Neural progenitor cell (in vitro differentiated cells): ENCODE results near the gene PCSK5. TPM values are rescaled to one million over a fixed set of nuclear protein-coding genes. Genes with fewer than 3 reads are reported as not detected.

ENCODE experiments used
- DNase-seq: peaks from one replicate; pipeline ENCODE4 v3.0.0-alpha.2; 2016; ENCODE audit warnings: low spot score
- H2AFZ ChIP-seq: fragments of 200-600 bp; sonication (generic); replicated peaks from 2 replicates; pipeline ENCODE4 v1.6.1; 2016; ENCODE audit warnings: antibody characterized with exemption
- H3F3A ChIP-seq: fragments of 200-600 bp; sonication (generic); 2 replicates; pipeline ENCODE4 v1.6.1; 2016; ENCODE audit warnings: antibody characterized with exemption, low read depth
- H3K27ac ChIP-seq: fragments of 200-600 bp; sonication (generic); 2 replicates; pipeline ENCODE4 v1.5.1; 2016; ENCODE audit warnings: mild to moderate bottlenecking
- H3K27me3 ChIP-seq: fragments of 200-600 bp; sonication (generic); 2 replicates; pipeline ENCODE4 v1.6.1; 2016; ENCODE audit warnings: mild to moderate bottlenecking, moderate library complexity
- H3K36me3 ChIP-seq: fragments of 200-600 bp; sonication (generic); 2 replicates; pipeline ENCODE4 v1.5.1; 2016
- H3K4me1 ChIP-seq: fragments of 200-600 bp; sonication (generic); 2 replicates; pipeline ENCODE4 v1.6.1; 2016; ENCODE audit warnings: mixed run types
- H3K4me2 ChIP-seq: fragments of 200-600 bp; sonication (generic); 2 replicates; pipeline ENCODE4 v1.6.1; 2016
- H3K4me3 ChIP-seq: fragments of 200-600 bp; sonication (generic); 2 replicates; pipeline ENCODE4 v1.5.1; 2016
- H3K79me2 ChIP-seq: fragments of 200-600 bp; sonication (generic); 2 replicates; pipeline ENCODE4 v1.6.1; 2016; ENCODE audit warnings: low read depth
- H3K9ac ChIP-seq: fragments of 200-600 bp; sonication (generic); 2 replicates; pipeline ENCODE4 v1.6.1; 2016
- H3K9me3 ChIP-seq: fragments of 200-600 bp; sonication (generic); 2 replicates; pipeline ENCODE4 v1.5.1; 2016; ENCODE audit warnings: low read depth
- H4K20me1 ChIP-seq: fragments of 200-600 bp; sonication (generic); 2 replicates; pipeline ENCODE4 v1.6.1; 2016; ENCODE audit warnings: low read depth
- H3K27ac Mint-ChIP-seq: 3 replicates; pipeline ENCODE4 v1.8.0; 2021; ENCODE audit warnings: mixed read lengths
- H3K27me3 Mint-ChIP-seq: 2 replicates; pipeline ENCODE4 v1.8.0; 2022; ENCODE audit warnings: low read depth, mild to moderate bottlenecking, inconsistent platforms, moderate library complexity, mixed read lengths; ENCODE audit not compliant: insufficient read depth
- H3K36me3 Mint-ChIP-seq: 3 replicates; pipeline ENCODE4 v1.8.0; 2021; ENCODE audit warnings: mixed read lengths
- H3K4me1 Mint-ChIP-seq: 3 replicates; pipeline ENCODE4 v1.8.0; 2021; ENCODE audit warnings: mixed read lengths
- H3K4me3 Mint-ChIP-seq: 3 replicates; pipeline ENCODE4 v1.8.0; 2021; ENCODE audit warnings: mild to moderate bottlenecking, moderate library complexity, mixed read lengths
- H3K9me3 Mint-ChIP-seq: 3 replicates; pipeline ENCODE4 v1.8.0; 2020; ENCODE audit warnings: mixed read lengths
- EZH2 ChIP-seq: fragments of 200-600 bp; sonication (generic); IDR thresholded peaks from 2 replicates; pipeline ENCODE4 v1.6.1; 2017; ENCODE audit warnings: antibody characterized with exemption, mild to moderate bottlenecking, moderate library complexity
- EZH2phosphoT487 ChIP-seq: fragments of 200-600 bp; sonication (generic); IDR thresholded peaks from 2 replicates; pipeline ENCODE4 v1.6.1; 2017; ENCODE audit warnings: antibody characterized with exemption
- total RNA-seq: library from RNA; depleted of rRNA; stranded (reverse); fragments of >200 nt; gene quantifications from 2 replicates; pipeline ENCODE4 v1.2.3, GENCODE V29; 2015; ENCODE audit warnings: low replicate concordance
- TF ChIP-seq, protein P1 (sequence below): fragments of 200-600 bp; sonication (generic); IDR thresholded peaks from 2 replicates; pipeline ENCODE4 v1.5.1; 2017; ENCODE audit warnings: antibody characterized with exemption, mild to moderate bottlenecking

PCSK5 gene
- total RNA-seq, 1 donor from 2014 or later, result 23.4 TPM

DNA sequence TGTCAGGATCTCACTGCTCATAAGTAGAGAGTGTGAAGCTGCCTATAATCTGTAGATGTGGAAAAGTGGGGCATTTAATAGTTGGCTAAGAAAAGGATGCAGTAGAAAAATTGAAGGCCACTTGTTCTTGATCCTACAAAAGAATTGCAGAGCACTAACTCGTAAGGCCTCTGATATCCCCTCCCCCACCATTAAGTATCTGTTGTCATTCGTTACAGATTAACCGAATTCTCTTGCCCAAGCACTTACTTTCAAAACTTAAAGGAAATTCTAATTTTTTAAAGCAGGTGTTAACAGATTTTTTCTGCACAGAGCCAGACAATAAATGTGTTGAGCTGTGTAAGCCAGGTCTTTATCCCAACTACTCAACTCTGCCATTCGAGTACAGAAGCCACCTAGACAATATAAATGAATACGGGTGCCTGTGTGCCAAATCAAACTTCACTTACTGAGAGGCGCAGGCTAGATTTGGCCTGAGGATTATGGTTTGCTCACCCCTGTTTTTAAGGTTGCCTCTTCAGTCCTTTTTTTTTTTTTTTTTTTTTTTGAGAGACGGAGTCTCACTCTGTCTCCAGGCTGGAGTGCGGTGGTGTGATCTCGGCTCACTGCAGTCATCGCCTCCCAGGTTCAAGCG is 268.9 kb downstream of the PCSK5 start:
- Mint-ChIP-seq H3K4me3 (no peak overlapping the region), H3K27me3 (peaks cover 2% of the 10 kb centered on the region), H3K36me3 (peaks cover 33% of the 10 kb centered on the region), H3K4me1 (peaks cover 21% of the 10 kb centered on the region), H3K27ac (no peak overlapping the region), H3K9me3 (no peaks in the 10 kb centered on the region)
- no peak for DNase-seq
- H4K20me1 ChIP-seq, result no peaks in the 10 kb centered on the region
- no peak overlapping the region for H3K4me3 ChIP-seq
- no peaks in the 10 kb centered on the region for H3F3A ChIP-seq
- H3K4me2 ChIP-seq, result no peak overlapping the region
- H3K27me3 ChIP-seq, result no peaks in the 10 kb centered on the region
- no peak for TF ChIP-seq EZH2
- TF ChIP-seq EZH2phosphoT487, result no peak
- TF ChIP-seq, protein P1, sequence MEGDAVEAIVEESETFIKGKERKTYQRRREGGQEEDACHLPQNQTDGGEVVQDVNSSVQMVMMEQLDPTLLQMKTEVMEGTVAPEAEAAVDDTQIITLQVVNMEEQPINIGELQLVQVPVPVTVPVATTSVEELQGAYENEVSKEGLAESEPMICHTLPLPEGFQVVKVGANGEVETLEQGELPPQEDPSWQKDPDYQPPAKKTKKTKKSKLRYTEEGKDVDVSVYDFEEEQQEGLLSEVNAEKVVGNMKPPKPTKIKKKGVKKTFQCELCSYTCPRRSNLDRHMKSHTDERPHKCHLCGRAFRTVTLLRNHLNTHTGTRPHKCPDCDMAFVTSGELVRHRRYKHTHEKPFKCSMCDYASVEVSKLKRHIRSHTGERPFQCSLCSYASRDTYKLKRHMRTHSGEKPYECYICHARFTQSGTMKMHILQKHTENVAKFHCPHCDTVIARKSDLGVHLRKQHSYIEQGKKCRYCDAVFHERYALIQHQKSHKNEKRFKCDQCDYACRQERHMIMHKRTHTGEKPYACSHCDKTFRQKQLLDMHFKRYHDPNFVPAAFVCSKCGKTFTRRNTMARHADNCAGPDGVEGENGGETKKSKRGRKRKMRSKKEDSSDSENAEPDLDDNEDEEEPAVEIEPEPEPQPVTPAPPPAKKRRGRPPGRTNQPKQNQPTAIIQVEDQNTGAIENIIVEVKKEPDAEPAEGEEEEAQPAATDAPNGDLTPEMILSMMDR, result no peak
- no peak overlapping the region for H3K9ac ChIP-seq
- H2AFZ ChIP-seq, result no peak overlapping the region
- peaks cover 10% of the 10 kb centered on the region for H3K4me1 ChIP-seq
- no peak overlapping the region for H3K27ac ChIP-seq
- H3K36me3 ChIP-seq, result peaks cover 3% of the 10 kb centered on the region
- H3K79me2 ChIP-seq, result no peaks in the 10 kb centered on the region
- H3K9me3 ChIP-seq, result no peaks in the 10 kb centered on the region

DNA sequence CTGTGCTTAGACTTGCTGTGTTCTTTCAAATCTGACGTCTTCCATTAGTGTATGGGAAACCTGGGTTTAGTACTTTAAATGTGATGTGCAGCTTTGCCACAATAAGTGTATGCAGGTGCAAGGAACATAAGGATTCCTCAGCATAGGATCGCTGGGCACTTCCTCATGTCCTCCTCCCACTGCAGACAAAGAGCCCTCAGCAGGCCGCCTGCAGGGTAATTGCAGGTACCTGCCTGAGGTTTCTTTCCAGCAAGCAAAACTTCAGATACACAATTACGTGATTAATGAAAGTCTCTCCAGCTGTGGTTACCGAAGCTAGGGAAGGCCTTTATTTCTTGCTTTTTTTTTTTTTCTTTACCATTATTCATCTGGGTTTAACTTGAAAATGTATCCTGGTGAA is 270.6 kb downstream of the PCSK5 start:
- peak overlapping the region; percentile 61 for H3K27ac ChIP-seq
- H3K27me3 Mint-ChIP-seq, result peaks cover 2% of the 10 kb centered on the region
- H2AFZ ChIP-seq, result no peak overlapping the region

DNA sequence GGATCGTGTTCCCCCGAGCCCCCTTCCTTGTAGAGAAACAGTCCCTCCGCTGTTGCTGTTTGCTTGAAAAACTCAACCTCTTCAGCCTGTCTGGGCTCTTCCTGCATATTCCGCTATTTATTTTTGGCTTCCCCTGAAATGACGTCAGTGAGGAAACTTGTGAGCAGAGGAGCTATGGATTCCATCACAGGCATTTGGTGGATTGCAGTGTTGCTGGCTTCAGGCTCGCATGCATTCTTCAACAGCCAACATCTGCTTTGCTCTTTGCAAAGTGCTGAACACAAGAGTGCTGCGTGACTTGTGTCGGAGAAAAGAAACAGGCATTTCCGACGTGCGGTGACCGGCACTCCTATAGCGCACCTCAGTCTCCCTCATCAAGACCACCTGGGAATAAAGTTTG is 271.1 kb downstream of the PCSK5 start:
- Histone ChIP-seq H3F3A (no peaks in the 10 kb centered on the region), H3K9me3 (no peaks in the 10 kb centered on the region), H2AFZ (no peak overlapping the region), H3K79me2 (no peaks in the 10 kb centered on the region), H3K36me3 (peaks cover 3% of the 10 kb centered on the region), H3K9ac (no peak overlapping the region), H3K4me3 (no peak overlapping the region), H4K20me1 (no peaks in the 10 kb centered on the region), H3K4me2 (no peak overlapping the region), H3K27me3 (no peaks in the 10 kb centered on the region), H3K27ac (peak overlapping the region; percentile 61), H3K4me1 (peaks cover 15% of the 10 kb centered on the region)
- H3K4me3 Mint-ChIP-seq, result no peak overlapping the region
- H3K27ac Mint-ChIP-seq, result no peak overlapping the region
- no peak for DNase-seq
- peaks cover 29% of the 10 kb centered on the region for H3K4me1 Mint-ChIP-seq
- no peak for TF ChIP-seq EZH2
- no peak for TF ChIP-seq EZH2phosphoT487
- TF ChIP-seq, protein P1, result no peak
- peaks cover 33% of the 10 kb centered on the region for H3K36me3 Mint-ChIP-seq
- no peaks in the 10 kb centered on the region for H3K9me3 Mint-ChIP-seq
- peaks cover 2% of the 10 kb centered on the region for H3K27me3 Mint-ChIP-seq

More for the DNA sequence above, 270.6 kb downstream of the PCSK5 start:
- no peak overlapping the region for H3K4me3 ChIP-seq
- no peak for TF ChIP-seq EZH2phosphoT487
- TF ChIP-seq, protein P1, result no peak
- no peak for TF ChIP-seq EZH2
- peaks cover 3% of the 10 kb centered on the region for H3K36me3 ChIP-seq
- H3K27me3 ChIP-seq, result no peaks in the 10 kb centered on the region
- Mint-ChIP-seq H3K36me3 (peaks cover 33% of the 10 kb centered on the region), H3K27ac (no peak overlapping the region), H3K9me3 (no peaks in the 10 kb centered on the region), H3K4me3 (no peak overlapping the region), H3K4me1 (peaks cover 25% of the 10 kb centered on the region)
- H4K20me1 ChIP-seq, result no peaks in the 10 kb centered on the region
- peaks cover 11% of the 10 kb centered on the region for H3K4me1 ChIP-seq
- H3K79me2 ChIP-seq, result no peaks in the 10 kb centered on the region
- peak; percentile 29 for DNase-seq
- H3K4me2 ChIP-seq, result no peak overlapping the region
- no peaks in the 10 kb centered on the region for H3K9me3 ChIP-seq
- no peak overlapping the region for H3K9ac ChIP-seq
- H3F3A ChIP-seq, result no peaks in the 10 kb centered on the region
